HepG2 (cell line): Measurements from ENCODE around the gene CLTCL1. TPM values are rescaled to one million over a fixed set of nuclear protein-coding genes. Genes with fewer than 3 reads are reported as not detected.

ENCODE experiments used
- ATAC-seq: fragments of 200-7000 bp; cut with Tn5 transposase; 3 replicates; pipeline ENCODE4 v1.9.1; 2020; ENCODE audit warnings: mild to moderate bottlenecking, moderate library complexity
- BruUV-seq: library from RNA; stranded (reverse); fragments of 400-500 nt; replicated peaks from 2 replicates; lab custom pipeline; 2021; lab: Mats Ljungman, UMichigan
- CTCF ChIA-PET: fragments of 300-600 bp; formaldehyde crosslinking; extraction: SDS; loops from one replicate; lab custom pipeline; 2021; ENCODE audit warnings: low total read pairs, inconsistent platforms, low intra/inter-chr PET ratio; lab: Yijun Ruan, JAX
- POLR2A ChIA-PET: fragments of 350-600 bp; sonication (Branson Sonifier 250); formaldehyde crosslinking; loops from one replicate; lab custom pipeline; 2020; ENCODE audit warnings: antibody characterized with exemption, inconsistent platforms; lab: Yijun Ruan, JAX
- DNase-seq: peaks from one replicate; pipeline ENCODE4 v3.0.0-alpha.2; 2015; ENCODE audit warnings: low spot score
- FAIRE-seq: peaks from 3 replicates; lab custom pipeline; 2011; peaks lifted over from hg19 to GRCh38; lab: Jason Lieb, UNC
- H2AFZ ChIP-seq: one replicate; pipeline ENCODE4 v1.6.1; 2011; ENCODE audit warnings: low read length, inconsistent platforms
- H3K27ac ChIP-seq: fragments of 300-600 bp; 3 replicates; pipeline ENCODE4 v1.8.0; 2011; ENCODE audit warnings: mixed run types, mild to moderate bottlenecking, mixed read lengths, low read length, inconsistent platforms; ENCODE audit not compliant: insufficient read depth; ENCODE audit errors: extremely low read length
- H3K27me3 ChIP-seq, 2 experiments: fragments of 200-600 bp in 1 of 2; 2 replicates in 1 of 2; 3 replicates in 1 of 2; pipeline versions ENCODE4 v1.6.0 to v1.8.0; 2011; ENCODE audit warnings: low read length in 2 of 2, mild to moderate bottlenecking in 2 of 2, moderate library complexity in 2 of 2, inconsistent platforms in 1 of 2; ENCODE audit not compliant: insufficient read depth in 2 of 2, control insufficient read depth in 1 of 2
- H3K36me3 ChIP-seq, 2 experiments: fragments of 200-600 bp in 1 of 2; replicated peaks in 1 of 2; 2 replicates in 1 of 2; 3 replicates in 1 of 2; pipeline versions ENCODE4 v1.5.1 to v1.8.0; 2011; ENCODE audit warnings: low read length in 2 of 2, inconsistent platforms in 1 of 2; ENCODE audit not compliant: insufficient read depth in 2 of 2, control insufficient read depth in 1 of 2
- H3K4me1 ChIP-seq: 2 replicates; pipeline ENCODE4 v1.5.1; 2012; ENCODE audit warnings: low read length, inconsistent platforms; ENCODE audit not compliant: insufficient read depth
- H3K4me2 ChIP-seq: 2 replicates; pipeline ENCODE4 v1.6.0; 2011; ENCODE audit warnings: low read depth, low read length, inconsistent platforms
- H3K4me3 ChIP-seq, 3 experiments: fragments of 200-600 bp in 1 of 3; sonication (generic), shearing (Covaris generic) in 1 of 3; replicated peaks in 1 of 3; 2 replicates each; pipeline ENCODE4 v1.5.1; 2011 to 2016; ENCODE audit warnings: low read length in 3 of 3, inconsistent platforms in 2 of 3, low read depth in 2 of 3, mild to moderate bottlenecking in 2 of 3, control low read depth in 1 of 3, mixed read lengths in 1 of 3; ENCODE audit not compliant: insufficient read depth in 1 of 3
- H3K79me2 ChIP-seq: one replicate; pipeline ENCODE4 v1.6.1; 2011; ENCODE audit warnings: low read length, inconsistent platforms; ENCODE audit not compliant: insufficient read depth
- H3K9ac ChIP-seq: 2 replicates; pipeline ENCODE4 v1.6.0; 2011; ENCODE audit warnings: mild to moderate bottlenecking, low read depth, low read length, inconsistent platforms; ENCODE audit not compliant: insufficient read depth
- H3K9me3 ChIP-seq: 2 replicates; pipeline ENCODE4 v1.5.1; 2012; ENCODE audit warnings: mild to moderate bottlenecking, low read length
- H4K20me1 ChIP-seq: 2 replicates; pipeline ENCODE4 v1.6.0; 2011; ENCODE audit warnings: inconsistent platforms, mild to moderate bottlenecking, low read length, moderate library complexity; ENCODE audit not compliant: insufficient read depth
- AGO1 ChIP-seq: fragments of 200-400 bp; formaldehyde crosslinking; IDR thresholded peaks from 2 replicates; pipeline ENCODE4 v1.6.1; 2017; ENCODE audit warnings: mild to moderate bottlenecking, low read depth, low read length, moderate library complexity; ENCODE audit not compliant: poor library complexity, severe bottlenecking
- IKZF1 ChIP-seq: fragments of 450-650 bp; IDR thresholded peaks from 2 replicates; pipeline ENCODE4 v1.7.1; 2016
- KLF15 ChIP-seq: sonication (generic); formaldehyde crosslinking; IDR thresholded peaks from 2 replicates; pipeline ENCODE4 v1.8.1; 2023; ENCODE audit warnings: borderline replicate concordance, mild to moderate bottlenecking, inconsistent platforms, missing genetic modification reagents, mixed read lengths
- MBD4 ChIP-seq: IDR thresholded peaks from 2 replicates; pipeline ENCODE4 v1.6.1; 2012; ENCODE audit warnings: low read length, inconsistent platforms, borderline replicate concordance
- SRSF4 ChIP-seq: fragments of 200-400 bp; formaldehyde crosslinking; IDR thresholded peaks from one replicate; pipeline ENCODE4 v1.6.1; 2018; ENCODE audit warnings: mild to moderate bottlenecking, low read depth, low read length, moderate library complexity; ENCODE audit not compliant: poor library complexity, severe bottlenecking
- ZBTB3 ChIP-seq: sonication (generic); formaldehyde crosslinking; IDR thresholded peaks from 2 replicates; pipeline ENCODE4 v1.4.0; 2020; ENCODE audit warnings: low read depth, mild to moderate bottlenecking, moderate library complexity, missing genetic modification reagents, borderline replicate concordance
- ZNF564 ChIP-seq: sonication (generic); formaldehyde crosslinking; IDR thresholded peaks from 2 replicates; pipeline ENCODE4 v1.8.1; 2023; ENCODE audit warnings: mild to moderate bottlenecking, missing genetic modification reagents
- ZNF766 ChIP-seq: sonication (generic); formaldehyde crosslinking; IDR thresholded peaks from 2 replicates; pipeline ENCODE4 v1.5.0; 2020; ENCODE audit warnings: missing genetic modification reagents, borderline replicate concordance
- WGBS: methylation state at CpG from one replicate; pipeline ENCODE4 v1.1.6; 2017; ENCODE audit warnings: low lambda C conversion rate; 5-methylcytosine and 5-hydroxymethylcytosine counted together
- in situ Hi-C: cut with HindIII; loops from 2 replicates; pipeline ENCODE4 v1.10.0; 2017; ENCODE audit warnings: low pct_unique_long_range_greater_than_20kb; ENCODE audit not compliant: extremely low pct_ligation_motif_present
- intact Hi-C: fragments of 100-400 bp; cut with micrococcal nuclease; formaldehyde crosslinking; loops from one replicate; pipeline ENCODE4 v1.10.0; 2022; ENCODE audit not compliant: unreplicated experiment
- polyA plus RNA-seq, 8 experiments: library from polyadenylated mRNA; depleted of rRNA in 3 of 8; stranded (reverse) in 7 of 8; unstranded in 1 of 8; fragments of >200 nt; fragmentation: Illumina TruSeq in 4 of 8; extraction: Trizol in 4 of 8; gene quantifications; 2 replicates each; pipeline versions ENCODE4 v1.2.1 to v1.2.3, GENCODE V29; 2011 to 2016; ENCODE audit warnings: low read depth in 4 of 8, missing spikeins in 1 of 8, mixed read lengths in 1 of 8; ENCODE audit not compliant: insufficient read depth in 1 of 8
- total RNA-seq, 5 experiments: library from RNA; depleted of rRNA; stranded (reverse); fragments of >200 nt; fragmentation: Illumina TruSeq; extraction: Trizol; gene quantifications; 2 replicates each; pipeline ENCODE4 v1.2.3, GENCODE V29; 2016; ENCODE audit warnings: low read depth in 1 of 5

The CLTCL1 gene
- total and polyA plus RNA-seq, 2 of the 13 experiments (the other 11 are each of a cell fraction or from before 2014, with no cell fraction given), result 8.1 to 10.9 TPM

DNA sequence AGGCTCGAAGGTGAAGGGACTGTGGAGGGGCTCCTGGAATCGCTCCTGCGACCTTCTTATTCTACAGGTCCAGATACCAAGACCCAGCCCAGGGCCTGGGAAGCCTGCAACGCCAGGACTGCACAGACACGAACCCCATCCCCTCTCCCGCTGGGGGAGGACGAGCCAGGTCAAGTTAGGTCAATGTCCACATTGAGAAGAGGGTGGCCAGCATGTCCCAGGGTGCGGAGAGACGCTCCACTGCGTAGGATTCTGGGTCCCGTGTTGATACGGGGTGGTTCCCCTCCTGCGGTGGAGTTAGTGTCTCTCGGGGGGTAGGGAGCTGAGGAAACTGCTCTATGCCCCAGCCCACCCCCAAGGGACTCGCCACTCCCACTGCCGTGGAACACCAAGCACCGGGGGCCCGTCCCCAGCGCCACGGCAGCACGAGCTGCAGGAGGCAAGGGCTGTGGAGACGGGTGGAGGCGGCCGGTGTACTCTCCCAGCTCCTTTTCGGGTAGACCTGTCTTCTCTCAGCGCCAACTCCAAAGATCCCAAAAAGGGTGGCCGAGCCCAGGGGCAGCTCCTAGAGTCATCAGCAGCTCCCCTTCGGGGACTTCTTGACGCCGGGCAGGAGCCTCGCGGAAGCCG lies 143.0 kb downstream of the CLTCL1 start:
- Histone ChIP-seq H3K4me3 (no peak overlapping the region), H3K27me3 (peaks cover 7 to 59% of the 10 kb centered on the region in 2 experiments; a peak in 4 of 5 replicates), H3K36me3 (no peaks in the 10 kb centered on the region), H3K79me2 (peaks cover 9% of the 10 kb centered on the region), H3K9me3 (no peaks in the 10 kb centered on the region), H4K20me1 (no peaks in the 10 kb centered on the region), H3K9ac (no peak overlapping the region), H3K27ac (no peak overlapping the region), H2AFZ (no peak overlapping the region), H3K4me1 (peaks cover 11% of the 10 kb centered on the region), H3K4me2 (0 out of 2 replicates have a peak overlapping the region, but pooled peaks have one; percentile 3)
- FAIRE-seq (no peak), DNase-seq (no peak), ATAC-seq (no peak)
- ChIA-PET CTCF (no interaction called here), POLR2A (no interaction called here)
- BruUV-seq, result no TSS peak
- intact Hi-C loops (no loop called here), in situ Hi-C loops (no loop called here)
- 68% methylated on average over 5 of the region's 33 CpGs for WGBS
- no peak for TF ChIP-seq ZNF564 (CRISPR knock-in tag)
- no peak for TF ChIP-seq KLF15 (CRISPR knock-in tag)
- no peak for TF ChIP-seq ZNF766 (CRISPR knock-in tag)
- TF ChIP-seq ZBTB3 (CRISPR knock-in tag), result no peak
- TF ChIP-seq SRSF4, result no peak
- TF ChIP-seq IKZF1, result no peak
- no peak for TF ChIP-seq MBD4
- no peak for TF ChIP-seq AGO1
